GM20431 (cell line): ENCODE results near the gene FTO.

ENCODE experiments used
- in situ Hi-C: fragments of 300-500 bp; cut with MseI, MboI; formaldehyde crosslinking; loops from one replicate; pipeline ENCODE4 v1.15.0; 2020; ENCODE audit warnings: low sequenced_read_pairs; ENCODE audit not compliant: unreplicated experiment

The FTO gene

DNA sequence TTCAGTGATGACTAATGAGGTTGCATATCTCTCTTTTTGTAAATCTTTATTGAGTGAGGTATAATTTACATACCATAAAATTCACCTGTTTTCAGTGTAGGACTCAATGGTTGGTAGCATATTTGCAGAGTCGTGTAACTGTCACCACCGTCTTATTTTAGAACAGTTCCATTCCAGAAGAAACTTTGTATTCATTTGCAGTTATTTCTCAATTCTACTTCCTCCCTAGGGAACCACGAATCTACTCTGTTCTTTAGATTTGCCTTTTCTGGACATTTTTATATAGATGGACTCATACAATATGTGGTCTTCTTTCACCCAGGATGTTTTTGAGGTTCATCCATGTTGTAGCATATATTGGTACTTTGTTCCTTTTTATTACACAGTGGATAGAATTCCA lies 3.7 kb downstream of the FTO start:
- in situ Hi-C loops = no loop called here

GRCh38 chr16:53708490-53708889 lies 4.5 kb downstream of the FTO start:
- in situ Hi-C loops = no loop called here

GRCh38 chr16:53711390-53711789 lies 7.4 kb downstream of the FTO start:
- in situ Hi-C loops = no loop called here

GRCh38 chr16:53712065-53712464 lies 8.1 kb downstream of the FTO start:
- in situ Hi-C loops = no loop called here

GRCh38 chr16:53713403-53714204 lies 9.6 kb downstream of the FTO start:
- in situ Hi-C loops = no loop called here

GRCh38 chr16:53714205-53715022 lies 10.5 kb downstream of the FTO start:
- in situ Hi-C loops = no loop called here

GRCh38 chr16:53715023-53715384 lies 11.0 kb downstream of the FTO start:
- in situ Hi-C loops = no loop called here

DNA sequence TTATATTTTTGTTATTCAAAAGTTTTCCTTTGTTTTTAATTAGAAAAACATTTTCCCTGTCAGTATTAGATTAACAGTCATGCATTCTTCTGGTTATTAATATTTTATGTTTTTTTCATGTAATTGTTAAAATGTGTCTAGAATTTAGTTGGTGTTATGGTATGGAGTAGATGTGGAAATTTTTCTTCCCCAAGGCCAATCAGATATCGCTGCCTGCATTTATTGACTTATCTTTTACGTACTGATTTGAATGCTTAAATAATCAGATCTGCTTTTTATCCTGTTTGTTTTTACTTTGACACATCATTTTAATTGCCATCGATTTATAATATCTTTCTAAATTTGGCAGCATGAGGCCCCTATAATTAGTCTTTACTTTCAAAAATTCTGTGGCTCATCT lies 13.6 kb downstream of the FTO start:
- in situ Hi-C loops = no loop called here

- in situ Hi-C loops = no loop called here
Measured at GRCh38 chr16:53721017-53721416, 17.1 kb downstream of the FTO start.

DNA sequence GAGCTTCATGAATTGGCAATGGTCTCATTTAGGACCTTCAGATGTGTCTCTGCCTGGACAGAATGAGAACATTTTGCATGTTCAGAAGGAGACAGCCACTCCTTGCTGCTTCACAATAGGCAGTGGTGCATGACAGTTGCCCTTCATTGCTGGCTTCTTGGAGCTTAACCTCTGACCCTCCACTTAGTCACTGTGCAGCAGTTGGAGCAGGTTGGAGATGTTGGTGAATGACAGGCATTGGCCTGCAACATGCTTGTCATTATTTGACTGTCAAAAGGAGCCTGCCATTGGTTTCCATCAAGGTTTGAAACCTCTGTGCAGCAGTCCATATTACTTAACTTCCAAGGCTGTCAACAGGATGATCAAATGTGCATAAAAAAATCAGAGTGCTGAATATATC lies 22.7 kb downstream of the FTO start:
- in situ Hi-C loops = no loop called here

DNA sequence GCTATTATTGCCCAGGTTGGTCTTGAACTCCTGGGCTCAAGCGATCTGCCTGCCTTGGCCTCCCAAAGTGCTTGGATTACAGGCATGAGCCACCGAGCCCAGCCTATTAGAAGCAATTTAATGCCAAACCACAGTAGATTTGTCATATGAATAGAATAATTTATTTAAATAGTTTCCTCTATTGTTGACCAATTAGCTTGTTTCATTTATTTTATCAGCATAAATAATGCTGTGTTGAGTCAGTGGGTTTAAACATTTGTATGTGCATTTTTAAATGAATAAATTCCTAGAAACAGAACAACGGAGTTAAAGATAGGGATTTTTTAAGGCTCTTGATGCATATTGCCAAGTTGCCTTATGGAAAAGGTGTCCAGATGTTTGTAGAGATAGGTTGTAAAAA lies 26.7 kb downstream of the FTO start:
- in situ Hi-C loops = no loop called here

DNA sequence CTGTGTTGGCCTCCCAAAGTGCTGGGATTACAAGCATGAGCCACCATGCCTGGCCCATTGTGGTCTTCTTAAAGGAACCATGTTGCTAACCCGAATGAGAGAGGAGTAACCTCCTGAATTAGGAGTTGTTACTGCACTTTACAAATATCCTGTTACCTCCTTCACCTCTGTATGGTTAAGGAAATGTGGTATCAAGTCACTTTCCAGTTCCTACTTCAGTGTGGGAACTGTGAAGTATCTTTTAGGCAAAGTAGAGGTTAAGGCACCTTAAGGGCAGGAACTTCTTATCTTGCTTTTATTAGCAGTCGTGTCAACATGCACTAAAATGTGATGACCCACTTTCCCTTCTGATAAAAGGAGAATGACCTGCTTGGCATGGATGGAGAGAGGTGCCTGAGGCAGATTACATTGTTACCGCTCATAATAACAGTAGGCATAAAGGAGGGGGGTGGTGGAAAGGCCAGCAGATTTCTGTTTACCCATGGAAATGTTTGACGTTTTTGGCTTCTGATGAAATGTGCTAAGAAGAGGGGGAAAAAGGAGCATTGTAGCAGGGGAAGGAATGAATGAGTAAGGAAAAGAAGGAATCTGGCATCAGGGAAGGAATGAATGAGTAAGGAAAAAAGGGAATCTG lies 28.5 kb downstream of the FTO start:
- in situ Hi-C loops = no loop called here

GRCh38 chr16:53734908-53735307 lies 31.0 kb downstream of the FTO start:
- in situ Hi-C loops = no loop called here

GRCh38 chr16:53736297-53736696 lies 32.3 kb downstream of the FTO start:
- in situ Hi-C loops = no loop called here

- in situ Hi-C loops = no loop called here
Measured at GRCh38 chr16:53737552-53737951, 33.6 kb downstream of the FTO start.

- in situ Hi-C loops = no loop called here
Measured at GRCh38 chr16:53740476-53740875, 36.5 kb downstream of the FTO start.

GRCh38 chr16:53740933-53741531 lies 37.1 kb downstream of the FTO start:
- in situ Hi-C loops = no loop called here

DNA sequence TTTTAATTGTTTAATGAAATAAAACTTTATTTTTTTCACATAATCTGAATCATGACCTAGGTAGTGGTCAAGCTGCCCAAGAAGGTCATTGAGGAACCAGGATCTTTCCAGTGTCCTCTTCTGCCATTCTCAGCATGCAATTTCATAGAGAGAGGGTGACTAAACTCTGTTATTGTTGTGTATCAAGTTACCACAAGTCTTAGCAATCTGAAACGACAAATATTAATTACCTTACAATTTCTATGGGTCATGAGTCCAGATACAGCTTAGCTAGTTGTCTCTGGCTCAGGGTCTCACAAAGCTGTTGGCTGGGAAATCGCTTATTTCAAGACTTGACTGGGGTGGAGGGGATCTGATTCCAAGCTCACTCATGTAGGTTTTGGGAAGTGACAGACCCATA lies 37.6 kb downstream of the FTO start:
- in situ Hi-C loops = no loop called here

GRCh38 chr16:53743149-53743566 lies 39.2 kb downstream of the FTO start:
- in situ Hi-C loops = no loop called here

GRCh38 chr16:53744449-53744848 lies 40.5 kb downstream of the FTO start:
- in situ Hi-C loops = no loop called here

DNA sequence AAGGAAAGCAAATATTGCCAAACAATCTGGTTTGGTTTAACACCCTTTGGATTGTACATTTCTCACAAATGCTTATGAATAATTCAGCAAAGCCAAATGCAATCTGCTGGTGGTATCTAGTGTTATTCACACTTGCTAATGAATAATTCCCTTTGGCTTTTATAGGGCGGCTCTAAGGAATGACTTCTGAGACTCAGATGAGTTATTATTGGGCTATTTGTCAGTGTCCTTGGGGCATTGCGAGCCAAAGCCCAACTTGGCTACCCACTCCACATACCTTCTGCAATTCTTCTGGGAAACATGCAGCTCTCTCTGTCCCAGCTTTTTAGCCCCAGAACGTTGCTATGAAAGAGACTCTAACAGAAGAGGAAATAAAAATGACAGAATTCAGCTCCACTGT lies 41.1 kb downstream of the FTO start:
- in situ Hi-C loops = no loop called here
